NCI-H2196 (cell line): ENCODE results near the gene C13orf42.

Experiments
- DNase-seq: peaks from one replicate; lab custom pipeline; 2025; ENCODE audit not compliant: unreplicated experiment; lab: John Stamatoyannopoulos, UW

Gene C13orf42

GRCh38 chr13:51111174-51111573 is at the start of gene C13orf42:
Gene C13orf42, minus strand, starts transcription at chr13:51111274. Its CDS starts 65 bp downstream, at chr13:51111209.
- DNase-seq = no peak

GRCh38 chr13:51158880-51159518 is 47.9 kb upstream of the C13orf42 start:
- DNase-seq = no peak

- DNase-seq = no peak
Measured at GRCh38 chr13:51158365-51158764, 47.3 kb upstream of the C13orf42 start.

GRCh38 chr13:51156648-51157047 is 45.6 kb upstream of the C13orf42 start:
- no peak for DNase-seq

GRCh38 chr13:51155776-51156515 is 44.9 kb upstream of the C13orf42 start:
- no peak for DNase-seq

- DNase-seq = no peak
Measured at GRCh38 chr13:51155161-51155560, 44.1 kb upstream of the C13orf42 start.

- no peak for DNase-seq
Measured at GRCh38 chr13:51154029-51154555, 43.0 kb upstream of the C13orf42 start.

- no peak for DNase-seq
Measured at GRCh38 chr13:51153527-51153926, 42.5 kb upstream of the C13orf42 start.

GRCh38 chr13:51152701-51153100 is 41.6 kb upstream of the C13orf42 start:
- DNase-seq = no peak

GRCh38 chr13:51151463-51151862 is 40.4 kb upstream of the C13orf42 start:
- no peak for DNase-seq

GRCh38 chr13:51148952-51149573 is 38.0 kb upstream of the C13orf42 start:
- DNase-seq = peak; percentile 7

- no peak for DNase-seq
Measured at GRCh38 chr13:51148223-51148951, 37.3 kb upstream of the C13orf42 start.

- no peak for DNase-seq
Measured at GRCh38 chr13:51147732-51148131, 36.7 kb upstream of the C13orf42 start.

GRCh38 chr13:51146667-51147066 is 35.6 kb upstream of the C13orf42 start:
- no peak for DNase-seq

- no peak for DNase-seq
Measured at GRCh38 chr13:51137250-51137649, 26.2 kb upstream of the C13orf42 start.

- no peak for DNase-seq
Measured at GRCh38 chr13:51136276-51136980, 25.4 kb upstream of the C13orf42 start.

GRCh38 chr13:51134763-51135365 is 23.8 kb upstream of the C13orf42 start:
- DNase-seq = no peak

- no peak for DNase-seq
Measured at GRCh38 chr13:51130348-51130747, 19.3 kb upstream of the C13orf42 start.

- DNase-seq = peak; percentile 31
Measured at GRCh38 chr13:51125495-51126226, 14.6 kb upstream of the C13orf42 start.
